ENCODE results near the gene SOX5.

DNA sequence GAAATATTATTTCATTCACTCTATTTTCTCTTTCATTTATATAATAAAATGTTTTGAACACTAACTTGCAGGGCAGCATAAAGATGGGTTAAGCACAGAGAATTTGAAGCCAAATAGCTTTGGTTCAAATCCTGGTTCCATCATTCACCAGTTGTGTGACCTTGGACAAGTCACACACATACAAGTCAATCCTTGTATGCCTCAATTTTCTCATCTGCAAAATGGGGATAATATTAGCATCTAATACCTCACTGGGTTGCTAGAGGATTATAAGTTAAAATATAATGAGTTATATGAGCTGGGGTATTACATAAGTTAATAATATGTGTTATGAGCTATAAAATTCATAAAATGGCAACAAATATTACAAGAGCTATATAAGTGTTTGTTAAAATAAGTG lies 94.9 kb downstream of the SOX5 start:
- TF ChIP-seq NANOG (IDR thresholded peaks at IDR 0.05; ENCODE audit: insufficient read depth, low read depth, low read length, poor library complexity, severe bottlenecking) (no peak), CREB1 (IDR thresholded peaks at IDR 0.05) (no peak), RXRA (IDR thresholded peaks at IDR 0.05; ENCODE audit: insufficient read depth, low read depth, low read length) (no peak), KDM1A (IDR thresholded peaks at IDR 0.05; ENCODE audit: borderline replicate concordance, low read length) (no peak), EGR1 (IDR thresholded peaks at IDR 0.05; ENCODE audit: borderline replicate concordance, low read depth, low read length) (no peak), CBX8 (IDR thresholded peaks at IDR 0.05; ENCODE audit: borderline replicate concordance, low read depth, low read length) (no peak), YY1 (IDR thresholded peaks at IDR 0.05; ENCODE audit: low read depth, low read length) (no peak), CHD2 (IDR thresholded peaks at IDR 0.05; ENCODE audit: low read length) (no peak), JUND (IDR thresholded peaks at IDR 0.05; ENCODE audit: low read length) (no peak), NRF1 (IDR thresholded peaks at IDR 0.05; ENCODE audit: low read depth, low read length) (no peak), TAF1 (IDR thresholded peaks at IDR 0.05; ENCODE audit: low read depth, low read length) (no peak), POLR2A (IDR thresholded peaks at IDR 0.05; ENCODE audit: control extremely low read depth in 1 of 2, low read depth in 2 of 2, low read length in 2 of 2) (no peak), EP300 (IDR thresholded peaks at IDR 0.05; ENCODE audit: borderline replicate concordance in 1 of 2, low read depth in 2 of 2, low read length in 2 of 2) (no peak)
- TF ChIP-seq, protein P1, sequence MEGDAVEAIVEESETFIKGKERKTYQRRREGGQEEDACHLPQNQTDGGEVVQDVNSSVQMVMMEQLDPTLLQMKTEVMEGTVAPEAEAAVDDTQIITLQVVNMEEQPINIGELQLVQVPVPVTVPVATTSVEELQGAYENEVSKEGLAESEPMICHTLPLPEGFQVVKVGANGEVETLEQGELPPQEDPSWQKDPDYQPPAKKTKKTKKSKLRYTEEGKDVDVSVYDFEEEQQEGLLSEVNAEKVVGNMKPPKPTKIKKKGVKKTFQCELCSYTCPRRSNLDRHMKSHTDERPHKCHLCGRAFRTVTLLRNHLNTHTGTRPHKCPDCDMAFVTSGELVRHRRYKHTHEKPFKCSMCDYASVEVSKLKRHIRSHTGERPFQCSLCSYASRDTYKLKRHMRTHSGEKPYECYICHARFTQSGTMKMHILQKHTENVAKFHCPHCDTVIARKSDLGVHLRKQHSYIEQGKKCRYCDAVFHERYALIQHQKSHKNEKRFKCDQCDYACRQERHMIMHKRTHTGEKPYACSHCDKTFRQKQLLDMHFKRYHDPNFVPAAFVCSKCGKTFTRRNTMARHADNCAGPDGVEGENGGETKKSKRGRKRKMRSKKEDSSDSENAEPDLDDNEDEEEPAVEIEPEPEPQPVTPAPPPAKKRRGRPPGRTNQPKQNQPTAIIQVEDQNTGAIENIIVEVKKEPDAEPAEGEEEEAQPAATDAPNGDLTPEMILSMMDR (IDR thresholded peaks at IDR 0.05; ENCODE audit: control extremely low read depth in 1 of 3, insufficient read depth in 1 of 3, low read depth in 1 of 3, low read length in 3 of 3): no peak
